Measurements from ENCODE around the gene AFG3L2.

DNA sequence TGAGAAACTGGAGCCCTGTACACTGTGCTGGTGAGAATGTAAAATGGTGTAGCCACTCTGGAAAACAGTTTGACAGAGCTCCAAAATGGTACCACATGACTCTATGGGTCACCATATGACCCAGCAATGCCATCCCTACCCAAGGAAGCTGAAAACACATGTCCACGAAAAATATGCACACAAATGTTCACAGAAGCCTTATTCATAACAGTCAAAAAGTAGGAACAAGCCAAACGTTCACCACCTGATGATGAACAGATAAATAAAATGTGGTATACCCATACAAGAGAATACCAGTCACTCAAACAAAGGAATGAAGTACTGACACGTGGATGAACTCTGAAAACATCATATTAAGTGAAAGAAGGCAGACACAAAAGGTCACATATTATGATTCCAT is 4.6 kb downstream of the AFG3L2 start:
- TF ChIP-seq, protein P1, sequence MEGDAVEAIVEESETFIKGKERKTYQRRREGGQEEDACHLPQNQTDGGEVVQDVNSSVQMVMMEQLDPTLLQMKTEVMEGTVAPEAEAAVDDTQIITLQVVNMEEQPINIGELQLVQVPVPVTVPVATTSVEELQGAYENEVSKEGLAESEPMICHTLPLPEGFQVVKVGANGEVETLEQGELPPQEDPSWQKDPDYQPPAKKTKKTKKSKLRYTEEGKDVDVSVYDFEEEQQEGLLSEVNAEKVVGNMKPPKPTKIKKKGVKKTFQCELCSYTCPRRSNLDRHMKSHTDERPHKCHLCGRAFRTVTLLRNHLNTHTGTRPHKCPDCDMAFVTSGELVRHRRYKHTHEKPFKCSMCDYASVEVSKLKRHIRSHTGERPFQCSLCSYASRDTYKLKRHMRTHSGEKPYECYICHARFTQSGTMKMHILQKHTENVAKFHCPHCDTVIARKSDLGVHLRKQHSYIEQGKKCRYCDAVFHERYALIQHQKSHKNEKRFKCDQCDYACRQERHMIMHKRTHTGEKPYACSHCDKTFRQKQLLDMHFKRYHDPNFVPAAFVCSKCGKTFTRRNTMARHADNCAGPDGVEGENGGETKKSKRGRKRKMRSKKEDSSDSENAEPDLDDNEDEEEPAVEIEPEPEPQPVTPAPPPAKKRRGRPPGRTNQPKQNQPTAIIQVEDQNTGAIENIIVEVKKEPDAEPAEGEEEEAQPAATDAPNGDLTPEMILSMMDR (IDR thresholded peaks at IDR 0.05) = no peak
- no peak for TF ChIP-seq POLR2A (IDR thresholded peaks at IDR 0.05)

Data from right lobe of liver (tissue), 4 donors.